PC-9 (cell line): ENCODE measurements around the gene SLC38A10. TPM values are rescaled to one million over a fixed set of nuclear protein-coding genes. Genes with fewer than 3 reads are reported as not detected.
"Not testable (repeated sequence)": the region's sequence is repeated elsewhere in the genome, so short reads cannot be mapped to it uniquely, and the experiment has no call there.

Experiments
- BruUV-seq: library from RNA; stranded (reverse); fragments of 400-500 nt; replicated peaks from 2 replicates; lab custom pipeline; 2021; lab: Mats Ljungman, UMichigan
- CTCF ChIA-PET: fragments of 300-600 bp; sonication (Branson Sonifier 250); formaldehyde crosslinking; loops from one replicate; lab custom pipeline; 2022; ENCODE audit warnings: antibody characterized with exemption; lab: Charles Lee
- POLR2A ChIA-PET: fragments of 300-600 bp; sonication (Branson Sonifier 250); formaldehyde crosslinking; loops from one replicate; lab custom pipeline; 2022; ENCODE audit warnings: antibody characterized with exemption; ENCODE audit not compliant: unreplicated experiment; lab: Charles Lee
- DNase-seq, 2 experiments: peaks; one replicate each; pipeline versions ENCODE4 v3.0.0 to v3.0.0-alpha.2; 2015 to 2022; ENCODE audit warnings: mixed read lengths in 1 of 2
- H2AFZ ChIP-seq: fragments of 200-600 bp; sonication (generic); 2 replicates; pipeline ENCODE4 v1.8.1; 2017; ENCODE audit warnings: antibody characterized with exemption
- H3F3A ChIP-seq: fragments of 200-600 bp; sonication (generic); 2 replicates; pipeline ENCODE4 v1.8.1; 2017; ENCODE audit warnings: antibody characterized with exemption, mild to moderate bottlenecking, low read depth; ENCODE audit not compliant: insufficient read depth
- H3K27ac ChIP-seq: fragments of 200-600 bp; sonication (generic); 2 replicates; pipeline ENCODE4 v1.6.1; 2016; ENCODE audit warnings: mixed run types
- H3K27me3 ChIP-seq: fragments of 200-600 bp; sonication (generic); 2 replicates; pipeline ENCODE4 v1.6.1; 2016; ENCODE audit warnings: low read depth, mixed run types; ENCODE audit not compliant: insufficient read depth
- H3K36me3 ChIP-seq: fragments of 200-600 bp; sonication (generic); 2 replicates; pipeline ENCODE4 v1.6.1; 2016; ENCODE audit warnings: low read depth, mixed run types
- H3K4me1 ChIP-seq: fragments of 200-600 bp; sonication (generic); replicated peaks from 2 replicates; pipeline ENCODE4 v1.6.1; 2016; ENCODE audit warnings: mixed run types; ENCODE audit not compliant: insufficient read depth
- H3K4me2 ChIP-seq: fragments of 200-600 bp; sonication (generic); 2 replicates; pipeline ENCODE4 v1.6.1; 2017; ENCODE audit warnings: mixed run types
- H3K4me3 ChIP-seq: fragments of 200-600 bp; sonication (generic); 2 replicates; pipeline ENCODE4 v1.6.1; 2016; ENCODE audit warnings: mixed run types
- H3K79me2 ChIP-seq: fragments of 200-600 bp; sonication (generic); 2 replicates; pipeline ENCODE4 v1.6.1; 2017; ENCODE audit warnings: low read depth, mixed run types
- H3K9me2 ChIP-seq: fragments of 200-600 bp; sonication (generic); 2 replicates; pipeline ENCODE4 v1.8.1; 2017; ENCODE audit warnings: mild to moderate bottlenecking; ENCODE audit not compliant: insufficient read depth
- H3K9me3 ChIP-seq: fragments of 200-600 bp; sonication (generic); 2 replicates; pipeline ENCODE4 v1.8.1; 2016; ENCODE audit warnings: low read depth; ENCODE audit not compliant: insufficient read depth
- H4K20me1 ChIP-seq: fragments of 200-600 bp; sonication (generic); 2 replicates; pipeline ENCODE4 v1.8.1; 2017; ENCODE audit not compliant: insufficient read depth
- EZH2 ChIP-seq: fragments of 200-600 bp; sonication (generic); IDR thresholded peaks from 2 replicates; pipeline ENCODE4 v1.8.0; 2017; ENCODE audit warnings: antibody characterized with exemption, low read depth
- intact Hi-C: fragments of 100-400 bp; cut with micrococcal nuclease; formaldehyde crosslinking; loops from one replicate; pipeline ENCODE4 v1.10.0; 2022; ENCODE audit not compliant: unreplicated experiment
- total RNA-seq: library from RNA; stranded (reverse); gene quantifications from 2 replicates; pipeline ENCODE4 v1.2.3, GENCODE V29; 2021
- TF ChIP-seq, protein P1 (sequence below): fragments of 200-600 bp; sonication (generic); conservative IDR thresholded peaks from 2 replicates; pipeline ENCODE4 v1.6.1; 2017; ENCODE audit warnings: mixed run types, antibody characterized with exemption, mild to moderate bottlenecking, moderate library complexity

The SLC38A10 gene
- total RNA-seq, 1 experiment from 2014 or later = 127 TPM

DNA sequence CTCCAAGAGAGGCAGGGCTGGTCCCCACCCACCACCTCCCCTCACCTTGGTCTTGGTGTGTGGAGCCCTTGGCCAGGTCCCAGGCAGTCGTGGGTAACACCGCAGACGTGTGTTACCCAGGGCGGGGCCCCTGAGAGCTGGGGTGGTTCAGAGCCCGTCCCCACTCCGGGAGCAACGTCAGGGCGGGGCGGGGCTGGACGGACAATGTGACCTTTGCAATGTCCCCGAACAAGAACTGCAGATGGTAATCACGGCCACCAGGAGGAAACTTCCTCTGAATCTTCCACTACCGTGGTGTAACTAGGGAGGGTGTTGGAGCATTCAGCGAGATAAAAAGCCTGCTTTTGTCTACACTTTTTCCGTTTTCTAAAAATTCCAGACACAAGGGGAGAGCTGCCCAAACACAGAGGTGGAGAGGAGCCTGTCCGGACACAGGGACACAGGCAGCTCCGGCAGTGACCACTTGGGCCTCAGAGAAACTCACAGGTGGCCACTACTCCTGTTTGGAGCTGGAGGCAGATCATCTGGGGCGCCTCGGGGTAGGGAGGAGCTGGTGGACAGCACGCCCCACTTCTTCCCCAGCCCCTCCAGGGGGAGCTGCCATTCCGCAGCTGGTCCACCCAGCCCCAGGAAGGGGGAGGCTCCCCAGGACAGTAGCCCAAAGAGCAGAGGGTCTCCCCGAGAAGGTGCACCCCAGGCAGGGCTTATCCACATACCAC lies 14.2 kb upstream of the SLC38A10 start:
- DNase-seq = peak; percentile 76 to 92
- POLR2A ChIA-PET = interaction anchor here (0.6 to 1.1 kb wide), 9 partner anchors 16 to 209 kb away, joined by 3 to 9 read pairs (median 6); partner anchors contain the start of genes ACTG1 and BAHCC1
- H3K4me2 ChIP-seq = peak overlapping the region; percentile 75
- no peaks in the 10 kb centered on the region for H3K79me2 ChIP-seq
- no peaks in the 10 kb centered on the region for H3K9me3 ChIP-seq
- CTCF ChIA-PET = interaction anchor here (0.6 to 1.5 kb wide), 5 partner anchors 17 to 175 kb away, joined by 3 to 7 read pairs (median 4); no protein-coding TSS in a partner anchor
- no peaks in the 10 kb centered on the region for H3K9me2 ChIP-seq
- peaks cover 11% of the 10 kb centered on the region for H3K4me1 ChIP-seq
- H3K27ac ChIP-seq = peak overlapping the region; percentile 38; the same call in 1 of the 2 replicates
- intact Hi-C loops = loop anchor here (1.0 to 2.0 kb wide), 4 partner anchors 20 to 175 kb away; no protein-coding TSS in a partner anchor
- no TSS peak for BruUV-seq
- H3K27me3 ChIP-seq = no peaks in the 10 kb centered on the region
- peak overlapping the region; percentile 68 for H2AFZ ChIP-seq
- no peaks in the 10 kb centered on the region for H3K36me3 ChIP-seq
- TF ChIP-seq, protein P1, sequence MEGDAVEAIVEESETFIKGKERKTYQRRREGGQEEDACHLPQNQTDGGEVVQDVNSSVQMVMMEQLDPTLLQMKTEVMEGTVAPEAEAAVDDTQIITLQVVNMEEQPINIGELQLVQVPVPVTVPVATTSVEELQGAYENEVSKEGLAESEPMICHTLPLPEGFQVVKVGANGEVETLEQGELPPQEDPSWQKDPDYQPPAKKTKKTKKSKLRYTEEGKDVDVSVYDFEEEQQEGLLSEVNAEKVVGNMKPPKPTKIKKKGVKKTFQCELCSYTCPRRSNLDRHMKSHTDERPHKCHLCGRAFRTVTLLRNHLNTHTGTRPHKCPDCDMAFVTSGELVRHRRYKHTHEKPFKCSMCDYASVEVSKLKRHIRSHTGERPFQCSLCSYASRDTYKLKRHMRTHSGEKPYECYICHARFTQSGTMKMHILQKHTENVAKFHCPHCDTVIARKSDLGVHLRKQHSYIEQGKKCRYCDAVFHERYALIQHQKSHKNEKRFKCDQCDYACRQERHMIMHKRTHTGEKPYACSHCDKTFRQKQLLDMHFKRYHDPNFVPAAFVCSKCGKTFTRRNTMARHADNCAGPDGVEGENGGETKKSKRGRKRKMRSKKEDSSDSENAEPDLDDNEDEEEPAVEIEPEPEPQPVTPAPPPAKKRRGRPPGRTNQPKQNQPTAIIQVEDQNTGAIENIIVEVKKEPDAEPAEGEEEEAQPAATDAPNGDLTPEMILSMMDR = peak; percentile 66
- TF ChIP-seq EZH2 = no peak
- peak overlapping the region; percentile 39; the same call in 1 of the 2 replicates for H3K4me3 ChIP-seq
- H3F3A ChIP-seq = peaks cover 15% of the 10 kb centered on the region; the same call in 1 of the 2 replicates
- H4K20me1 ChIP-seq = no peaks in the 10 kb centered on the region

DNA sequence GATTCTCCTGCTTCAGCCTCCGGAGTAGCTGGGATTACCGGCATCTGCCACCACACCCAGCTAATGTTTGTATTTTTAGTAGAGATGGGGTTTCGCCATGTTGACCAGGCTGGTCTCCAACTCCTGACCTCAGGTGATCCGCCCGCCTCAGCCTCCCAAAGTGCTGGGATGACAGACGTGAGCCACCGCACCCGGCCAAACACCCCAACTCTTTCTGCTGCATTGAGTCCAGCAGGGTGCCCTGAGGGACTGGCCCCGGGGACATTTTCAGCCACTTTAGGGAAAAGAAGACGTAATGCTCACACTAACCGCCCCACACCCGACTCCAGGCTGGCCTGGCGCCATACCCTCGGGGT lies 13.7 kb upstream of the SLC38A10 start:
- intact Hi-C loops = loop anchor here (1.0 to 2.0 kb wide), 4 partner anchors 21 to 176 kb away; no protein-coding TSS in a partner anchor
- CTCF ChIA-PET = interaction anchor here (0.8 kb wide), 1 partner anchor 89 kb away, joined by 4 read pairs; no protein-coding TSS in a partner anchor
- TSS peak; percentile 71 for BruUV-seq
- not testable (repeated sequence) for H4K20me1 ChIP-seq, H3K36me3 ChIP-seq, DNase-seq, H3K79me2 ChIP-seq, H3K27me3 ChIP-seq, H3K9me2 ChIP-seq, H3K9me3 ChIP-seq
- Histone ChIP-seq H3K4me3 (peak overlapping the region; percentile 39; the same call in 1 of the 2 replicates), H3F3A (peaks cover 15% of the 10 kb centered on the region; the same call in 1 of the 2 replicates), H3K4me1 (peaks cover 11% of the 10 kb centered on the region), H2AFZ (peak overlapping the region; percentile 68), H3K4me2 (peak overlapping the region; percentile 75), H3K27ac (peak overlapping the region; percentile 38; the same call in 1 of the 2 replicates)
- POLR2A ChIA-PET = interaction anchor here (0.6 to 1.0 kb wide), 3 partner anchors 61 to 210 kb away, joined by 3 to 17 read pairs (median 4); no protein-coding TSS in a partner anchor

DNA sequence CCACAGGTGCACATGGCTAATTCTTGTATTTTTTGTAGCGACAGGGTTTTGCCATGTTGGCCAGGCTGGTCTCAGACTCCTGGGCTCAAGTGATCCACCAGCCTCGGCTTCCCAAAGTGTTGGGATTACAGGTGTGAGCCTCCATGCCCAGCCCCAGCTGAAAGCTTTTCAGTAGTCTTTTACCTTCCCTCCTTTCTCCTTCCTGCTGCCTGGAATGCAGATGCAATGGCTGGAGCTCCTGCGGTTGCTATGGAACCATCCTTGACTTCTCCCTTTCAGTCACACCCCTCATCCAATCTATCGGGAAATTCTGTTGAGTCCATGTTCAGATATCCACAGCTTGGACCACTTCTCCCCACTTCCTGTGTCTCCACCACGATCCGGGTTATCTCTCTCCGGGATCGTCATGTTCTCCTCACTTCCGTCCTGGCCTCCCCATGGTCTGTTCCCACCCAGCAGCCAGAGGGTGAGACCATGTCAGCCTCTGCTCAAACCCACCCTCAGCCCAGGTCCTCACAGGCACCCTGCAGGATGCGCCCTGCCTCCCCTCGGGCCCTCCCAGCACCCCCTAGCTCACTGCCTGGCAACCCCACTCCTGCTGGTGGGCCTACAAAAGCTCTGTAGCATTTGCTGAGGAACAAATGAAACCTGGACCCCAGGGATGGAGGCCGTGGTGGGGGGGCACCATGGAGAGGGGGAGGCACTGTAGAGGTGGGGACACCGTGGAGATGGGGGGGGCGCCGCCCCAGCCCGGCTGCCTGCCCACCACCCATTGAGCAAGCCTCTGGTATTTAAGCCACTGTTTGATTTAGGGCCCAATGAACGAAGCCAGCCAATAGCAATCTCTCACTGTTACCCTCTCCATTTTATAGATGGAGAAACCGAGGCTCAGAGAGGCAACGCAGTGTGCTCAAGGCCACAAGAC lies 12.8 kb upstream of the SLC38A10 start:
- no peak for DNase-seq
- no TSS peak for BruUV-seq
- Histone ChIP-seq H3K9me2 (no peaks in the 10 kb centered on the region), H4K20me1 (no peaks in the 10 kb centered on the region), H2AFZ (no peak overlapping the region), H3K4me2 (no peak overlapping the region), H3F3A (peaks cover 15% of the 10 kb centered on the region; the same call in 1 of the 2 replicates), H3K4me3 (no peak overlapping the region), H3K4me1 (peaks cover 11% of the 10 kb centered on the region), H3K36me3 (no peaks in the 10 kb centered on the region), H3K9me3 (no peaks in the 10 kb centered on the region), H3K27ac (no peak overlapping the region), H3K79me2 (no peaks in the 10 kb centered on the region), H3K27me3 (no peaks in the 10 kb centered on the region)
- ChIA-PET CTCF (interaction anchor here (0.6 to 0.8 kb wide), 2 partner anchors 63 to 89 kb away, joined by 3 to 4 read pairs; no protein-coding TSS in a partner anchor), POLR2A (interaction anchor here (0.6 to 1.0 kb wide), 3 partner anchors 62 to 111 kb away, joined by 4 to 17 read pairs (median 7); no protein-coding TSS in a partner anchor)
- TF ChIP-seq, protein P1 = no peak
- TF ChIP-seq EZH2 = no peak
- intact Hi-C loops = loop anchor here (2.0 kb wide), 1 partner anchor 79 kb away; no protein-coding TSS in a partner anchor
